Measurements from ENCODE around the gene GTF3C1.

Gene GTF3C1

GRCh38 chr16:27522173-27522707 lies 27.5 kb downstream of the GTF3C1 start:
- TF ChIP-seq CTCF (IDR thresholded peaks at IDR 0.05) (no peak), ZFX (IDR thresholded peaks at IDR 0.05; ENCODE audit: borderline replicate concordance) (no peak)
- H3K27ac ChIP-seq: no peak overlapping the region

GRCh38 chr16:27520982-27521673 lies 28.6 kb downstream of the GTF3C1 start:
- no peak overlapping the region for H3K27ac ChIP-seq
- TF ChIP-seq CTCF (IDR thresholded peaks at IDR 0.05) (no peak), ZFX (IDR thresholded peaks at IDR 0.05; ENCODE audit: borderline replicate concordance) (no peak)

- TF ChIP-seq CTCF (IDR thresholded peaks at IDR 0.05) (no peak), ZFX (IDR thresholded peaks at IDR 0.05; ENCODE audit: borderline replicate concordance) (no peak)
- H3K27ac ChIP-seq: peak overlapping the region; percentile 53
Observed at GRCh38 chr16:27518226-27518625, 31.5 kb downstream of the GTF3C1 start.

GRCh38 chr16:27517664-27518063 lies 32.0 kb downstream of the GTF3C1 start:
- H3K27ac ChIP-seq: peak overlapping the region; percentile 53
- TF ChIP-seq CTCF (IDR thresholded peaks at IDR 0.05) (no peak), ZFX (IDR thresholded peaks at IDR 0.05; ENCODE audit: borderline replicate concordance) (no peak)

- no peak overlapping the region; the same call in 1 of the 2 replicates for H3K27ac ChIP-seq
- TF ChIP-seq ZFX (IDR thresholded peaks at IDR 0.05; ENCODE audit: borderline replicate concordance): no peak
- TF ChIP-seq CTCF (IDR thresholded peaks at IDR 0.05): no peak
Observed at GRCh38 chr16:27516365-27516764, 33.3 kb downstream of the GTF3C1 start.

GRCh38 chr16:27515874-27516353 lies 33.8 kb downstream of the GTF3C1 start:
- no peak for TF ChIP-seq ZFX (IDR thresholded peaks at IDR 0.05; ENCODE audit: borderline replicate concordance)
- TF ChIP-seq CTCF (IDR thresholded peaks at IDR 0.05): peak; percentile 62
- no peak overlapping the region for H3K27ac ChIP-seq

- TF ChIP-seq ZFX (IDR thresholded peaks at IDR 0.05; ENCODE audit: borderline replicate concordance): no peak
- no peak for TF ChIP-seq CTCF (IDR thresholded peaks at IDR 0.05)
- no peak overlapping the region for H3K27ac ChIP-seq
Observed at GRCh38 chr16:27514806-27515205, 34.9 kb downstream of the GTF3C1 start.

All from 22Rv1 (cell line).